Gastrocnemius medialis (tissue), 4 donors: ENCODE measurements around the gene PRSS48.

Experiments
- POLR2A ChIP-seq, 2 donors: fragments of 450-650 bp; IDR thresholded peaks; one replicate each; pipeline ENCODE4 v1.6.1; 2017; ENCODE audit warnings: antibody characterized with exemption in 2 of 2, mild to moderate bottlenecking in 2 of 2, moderate library complexity in 2 of 2
- TF ChIP-seq, protein P1 (sequence below), 5 experiments: fragments of 450-650 bp in 3 of 5; fragments of 200-600 bp in 2 of 5; sonication (generic) in 2 of 5; IDR thresholded peaks in 4 of 5; conservative IDR thresholded peaks in 1 of 5; 1 replicate in 4 of 5; 2 replicates in 1 of 5; pipeline ENCODE4 v1.5.1; 2016 to 2019; ENCODE audit warnings: antibody characterized with exemption in 5 of 5, mild to moderate bottlenecking in 3 of 5, moderate library complexity in 3 of 5

DNA sequence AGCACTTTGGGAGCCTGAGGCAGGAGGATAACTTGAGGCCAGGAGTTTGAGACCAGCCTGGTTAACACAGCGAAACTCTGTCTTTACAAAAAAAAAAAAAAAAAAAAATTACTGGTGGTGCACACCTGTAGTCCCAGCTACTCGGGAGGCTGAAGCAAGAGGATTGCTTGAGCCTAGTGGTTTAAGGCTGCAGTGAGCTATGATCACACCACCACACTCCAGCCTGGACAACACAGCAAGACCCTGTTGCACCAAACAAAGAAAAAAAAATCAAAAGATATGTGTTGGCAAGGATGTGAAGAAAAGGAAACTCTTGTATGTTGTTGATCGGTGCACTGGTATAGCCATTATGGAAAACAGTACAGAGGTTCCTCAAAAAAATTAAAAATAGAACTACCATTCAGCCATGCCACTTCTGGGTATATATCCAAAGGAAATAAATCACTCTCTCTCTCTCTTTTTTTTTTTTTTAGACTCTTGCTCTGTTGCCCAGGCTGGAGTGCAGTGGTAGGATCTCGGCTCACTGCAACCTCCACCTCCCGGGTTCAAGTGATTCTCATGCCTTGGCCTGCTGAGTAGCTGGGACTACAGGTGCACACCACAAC is 33.3 kb downstream of the PRSS48 start:
- TF ChIP-seq, protein P1, sequence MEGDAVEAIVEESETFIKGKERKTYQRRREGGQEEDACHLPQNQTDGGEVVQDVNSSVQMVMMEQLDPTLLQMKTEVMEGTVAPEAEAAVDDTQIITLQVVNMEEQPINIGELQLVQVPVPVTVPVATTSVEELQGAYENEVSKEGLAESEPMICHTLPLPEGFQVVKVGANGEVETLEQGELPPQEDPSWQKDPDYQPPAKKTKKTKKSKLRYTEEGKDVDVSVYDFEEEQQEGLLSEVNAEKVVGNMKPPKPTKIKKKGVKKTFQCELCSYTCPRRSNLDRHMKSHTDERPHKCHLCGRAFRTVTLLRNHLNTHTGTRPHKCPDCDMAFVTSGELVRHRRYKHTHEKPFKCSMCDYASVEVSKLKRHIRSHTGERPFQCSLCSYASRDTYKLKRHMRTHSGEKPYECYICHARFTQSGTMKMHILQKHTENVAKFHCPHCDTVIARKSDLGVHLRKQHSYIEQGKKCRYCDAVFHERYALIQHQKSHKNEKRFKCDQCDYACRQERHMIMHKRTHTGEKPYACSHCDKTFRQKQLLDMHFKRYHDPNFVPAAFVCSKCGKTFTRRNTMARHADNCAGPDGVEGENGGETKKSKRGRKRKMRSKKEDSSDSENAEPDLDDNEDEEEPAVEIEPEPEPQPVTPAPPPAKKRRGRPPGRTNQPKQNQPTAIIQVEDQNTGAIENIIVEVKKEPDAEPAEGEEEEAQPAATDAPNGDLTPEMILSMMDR (IDR thresholded peaks at IDR 0.05 in 4 of 5, conservative IDR thresholded peaks at IDR 0.05 in 1 of 5) = no peak
- no peak for TF ChIP-seq POLR2A (IDR thresholded peaks at IDR 0.05)
